ENCODE data around the gene ASTN1. TPM values are rescaled to one million over a fixed set of nuclear protein-coding genes. Genes with fewer than 3 reads are reported as not detected.
"Not testable (repeated sequence)": the region's sequence is repeated elsewhere in the genome, so short reads cannot be mapped to it uniquely, and the experiment has no call there.

Gene ASTN1
- total RNA-seq, 1 donor from 2014 or later, result 0.22 TPM

- intact Hi-C loops (cut with micrococcal nuclease), result no loop called here
- ATAC-seq, result no peak
Measured at GRCh38 chr1:177122461-177123251, 41.9 kb downstream of the ASTN1 start.

DNA sequence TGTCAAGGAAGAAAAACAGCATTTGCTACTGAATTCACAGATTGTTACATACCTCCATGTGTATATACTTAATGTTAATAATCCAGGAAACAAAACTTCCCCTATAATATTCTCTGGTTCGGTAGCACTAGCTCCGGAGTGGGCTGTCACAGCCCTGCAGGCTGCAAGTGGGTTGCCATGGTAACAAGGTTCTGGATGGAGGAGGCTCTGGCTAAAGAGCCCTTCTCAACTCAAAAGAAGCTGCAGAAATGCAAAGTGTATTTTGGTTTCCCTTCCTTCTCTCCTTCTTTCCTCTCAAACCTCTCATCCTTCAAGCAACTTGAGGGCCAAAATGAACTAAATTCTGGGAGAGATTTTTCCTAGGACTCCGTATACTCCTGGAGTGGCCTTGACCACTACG lies 45.2 kb downstream of the ASTN1 start:
- intact Hi-C loops (cut with micrococcal nuclease), result no loop called here
- DNase-seq, result no peak
- no peak for ATAC-seq

More at GRCh38 chr1:177122461-177123251, 41.9 kb downstream of the ASTN1 start:
- DNase-seq, result no peak

DNA sequence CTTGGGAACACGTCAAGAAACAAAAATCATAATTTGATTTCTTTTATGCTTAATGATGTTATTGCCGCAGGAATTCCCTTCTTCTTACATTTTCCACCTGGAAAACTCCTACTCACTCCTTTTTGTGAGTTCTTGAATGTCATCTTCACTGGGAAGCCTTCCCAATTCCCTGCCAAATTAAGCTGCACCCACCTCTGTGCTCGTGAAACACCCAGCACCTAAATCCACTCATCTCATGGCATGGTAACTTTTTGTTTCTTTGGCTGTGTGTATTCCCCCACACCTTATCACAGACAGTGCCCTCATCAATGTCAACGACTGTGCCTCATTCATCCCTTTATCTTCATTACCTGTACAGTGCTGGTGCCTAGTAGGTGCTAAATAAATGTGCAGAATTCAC lies 45.6 kb downstream of the ASTN1 start:
- intact Hi-C loops (cut with micrococcal nuclease), result no loop called here
- no peak for DNase-seq
- no peak for ATAC-seq

DNA sequence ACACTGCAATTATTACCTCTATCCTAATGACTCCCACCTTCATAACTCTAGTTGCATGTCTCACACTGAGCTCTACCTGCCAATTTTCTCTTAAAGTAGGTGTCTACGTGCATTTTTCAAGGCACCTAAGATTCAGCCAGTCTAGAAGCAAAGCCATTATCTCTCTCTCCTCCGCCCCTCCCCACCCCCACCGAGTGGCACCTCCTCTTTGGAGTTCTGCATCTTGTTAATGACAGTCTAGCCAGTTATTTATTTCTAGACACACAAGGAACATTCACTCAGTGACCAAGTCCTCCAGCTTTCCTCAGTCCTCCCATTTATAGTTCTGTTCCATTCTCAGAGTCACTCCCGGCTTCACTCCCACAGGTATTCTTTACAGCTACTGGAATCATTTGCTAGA lies 47.6 kb downstream of the ASTN1 start:
- ATAC-seq (no peak), DNase-seq (no peak)
- intact Hi-C loops (cut with micrococcal nuclease), result no loop called here

- DNase-seq (no peak), ATAC-seq (no peak)
- intact Hi-C loops (cut with micrococcal nuclease), result no loop called here
Measured at GRCh38 chr1:177106614-177107365, 57.7 kb downstream of the ASTN1 start.

DNA sequence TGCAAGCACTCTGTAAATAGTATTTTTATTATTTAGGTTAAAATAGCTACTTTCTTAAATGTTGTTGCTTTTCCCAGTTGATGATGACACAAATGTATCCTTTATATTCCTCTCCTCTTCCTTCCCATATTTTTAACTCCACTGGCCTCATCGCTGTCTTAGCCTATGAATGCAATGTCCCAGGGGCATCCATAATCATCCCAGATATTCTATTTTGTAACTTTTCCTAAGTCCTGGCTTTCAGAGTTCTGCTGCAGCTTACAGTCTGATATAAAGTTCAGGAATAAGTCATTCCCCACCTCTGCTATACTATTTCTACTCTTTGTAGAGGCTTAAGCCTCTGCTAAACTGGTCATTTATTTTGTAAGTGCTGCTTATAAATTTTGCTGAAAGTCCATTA lies 58.3 kb downstream of the ASTN1 start:
- intact Hi-C loops (cut with micrococcal nuclease), result no loop called here
- ATAC-seq (no peak), DNase-seq (no peak)

- DNase-seq, result no peak
- ATAC-seq, result no peak
- intact Hi-C loops (cut with micrococcal nuclease), result no loop called here
Measured at GRCh38 chr1:177103005-177103852, 61.3 kb downstream of the ASTN1 start.

DNA sequence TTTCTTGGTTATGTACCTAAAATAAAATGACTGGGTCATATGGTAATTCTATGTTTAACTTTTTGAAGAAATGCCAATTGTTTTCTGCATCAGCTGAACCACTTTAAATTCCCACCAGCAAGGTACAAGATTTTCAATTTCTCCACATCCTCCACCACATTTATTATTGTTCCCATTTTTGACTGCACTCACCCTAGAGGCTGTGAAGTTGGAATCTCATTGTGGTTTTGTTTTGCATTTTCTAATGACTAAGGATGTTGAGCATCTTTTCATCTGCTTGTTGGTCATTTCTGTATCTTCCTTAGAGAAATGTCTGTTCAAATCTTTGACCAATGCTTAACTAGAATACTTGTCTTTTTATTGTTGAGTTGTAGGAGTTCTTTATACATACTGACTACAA lies 72.5 kb downstream of the ASTN1 start:
- intact Hi-C loops (cut with micrococcal nuclease), result no loop called here
- ATAC-seq, result no peak

DNA sequence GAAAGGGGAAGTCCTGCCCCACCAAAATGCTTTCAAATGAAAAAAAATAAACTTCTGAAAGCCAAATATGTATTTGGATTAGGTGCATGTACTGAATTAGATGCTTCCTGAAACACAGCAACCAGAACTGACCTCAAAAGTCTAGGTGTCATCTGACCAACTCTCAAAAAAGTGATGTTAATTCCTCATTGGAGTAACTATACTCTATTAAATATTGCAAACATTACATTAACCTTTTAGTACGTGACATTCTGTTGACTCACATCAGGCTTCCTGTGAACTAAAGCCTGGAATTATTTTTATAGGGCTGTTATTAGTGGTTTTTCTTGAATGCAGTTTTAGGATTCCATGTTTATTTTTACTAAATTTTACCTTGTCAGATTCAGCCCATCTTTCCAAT lies 73.5 kb downstream of the ASTN1 start:
- intact Hi-C loops (cut with micrococcal nuclease), result no loop called here
- DNase-seq, result no peak
- no peak for ATAC-seq

More for the DNA sequence above, 72.5 kb downstream of the ASTN1 start:
- DNase-seq, result no peak

GRCh38 chr1:177088966-177089365 lies 75.5 kb downstream of the ASTN1 start:
- DNase-seq (no peak), ATAC-seq (no peak)
- intact Hi-C loops (cut with micrococcal nuclease), result no loop called here

- ATAC-seq (no peak), DNase-seq (no peak)
- intact Hi-C loops (cut with micrococcal nuclease), result no loop called here
Measured at GRCh38 chr1:177082855-177083693, 81.4 kb downstream of the ASTN1 start.

GRCh38 chr1:177080564-177080963 lies 83.9 kb downstream of the ASTN1 start:
- DNase-seq (no peak), ATAC-seq (no peak)
- intact Hi-C loops (cut with micrococcal nuclease), result no loop called here

DNA sequence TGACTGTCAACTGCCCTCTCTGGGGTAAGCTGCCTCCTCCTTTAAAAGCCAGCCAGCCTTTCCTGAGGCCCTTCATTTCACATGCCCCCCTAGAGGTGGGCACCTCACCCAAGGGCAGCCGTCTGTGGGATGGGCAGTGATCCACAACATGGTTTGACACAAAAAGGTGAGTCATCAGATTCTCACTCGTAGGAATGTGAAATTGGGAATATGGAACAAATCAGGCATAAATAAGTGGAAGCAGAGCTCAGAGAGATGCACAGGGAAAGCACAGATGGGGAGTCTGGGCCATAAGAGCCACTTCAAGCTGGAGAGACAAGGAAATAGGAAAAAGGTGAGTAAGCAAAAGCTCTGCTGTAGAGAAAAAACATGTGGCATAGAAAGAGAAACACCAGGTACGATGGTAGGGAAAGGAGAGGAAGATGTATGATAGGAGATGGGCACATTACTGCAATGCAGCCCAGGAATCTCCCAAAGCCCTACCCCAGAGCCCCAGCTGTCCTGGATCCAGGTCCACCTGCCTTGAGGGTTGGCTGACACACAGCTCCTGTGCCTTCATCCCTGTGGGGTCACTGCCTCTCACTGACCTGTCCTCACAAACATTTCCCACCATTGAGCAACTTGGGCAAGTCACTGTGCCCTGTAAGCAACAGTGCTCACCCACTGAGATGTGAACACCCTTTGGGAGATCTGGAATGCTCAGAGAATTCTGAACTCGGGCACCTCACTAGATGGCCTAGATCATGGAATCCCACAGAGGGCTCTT lies 86.6 kb downstream of the ASTN1 start:
- DNase-seq (no peak), ATAC-seq (no peak)
- intact Hi-C loops (cut with micrococcal nuclease), result no loop called here

GRCh38 chr1:177077006-177077405 lies 87.5 kb downstream of the ASTN1 start:
- no peak for ATAC-seq
- DNase-seq, result no peak
- intact Hi-C loops (cut with micrococcal nuclease), result no loop called here

DNA sequence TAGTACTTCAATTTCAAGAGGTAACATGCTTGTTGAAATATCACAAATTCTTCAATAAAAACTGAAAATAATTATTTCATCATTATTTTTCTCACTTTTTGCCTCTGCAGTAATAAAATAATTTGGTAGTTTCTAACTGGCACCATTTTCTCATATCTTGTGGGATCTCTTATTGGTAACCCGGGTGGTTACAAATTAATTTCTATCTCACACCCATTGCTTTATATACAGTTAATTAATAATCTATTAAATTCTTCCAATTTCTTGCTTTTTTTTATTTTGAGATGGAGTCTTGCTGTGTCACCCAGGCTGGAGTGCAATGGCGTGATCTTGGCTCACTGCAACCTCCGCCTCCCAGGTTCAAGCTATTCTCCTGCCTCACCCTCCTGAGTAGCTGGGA lies 89.7 kb downstream of the ASTN1 start:
- intact Hi-C loops (cut with micrococcal nuclease); DNase-seq; ATAC-seq: not testable (repeated sequence)

DNA sequence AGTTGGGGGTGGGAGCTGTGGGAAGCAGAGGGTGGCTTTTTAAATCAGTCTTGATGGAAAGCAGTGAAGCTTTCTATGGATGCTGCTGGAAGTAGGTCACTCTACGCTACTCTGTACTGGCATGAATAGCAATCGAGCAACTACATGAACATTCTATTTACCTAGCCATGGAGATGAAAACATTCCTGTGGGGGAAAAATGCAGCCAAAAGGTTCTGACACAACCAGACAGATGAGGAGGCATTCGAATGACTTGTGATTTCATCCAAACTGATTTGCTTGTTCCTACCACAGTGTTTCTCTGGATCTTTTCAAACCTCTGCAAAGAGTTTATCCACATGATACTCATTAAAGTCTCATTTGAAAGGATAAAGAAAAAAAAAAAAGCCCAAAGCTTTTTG lies 95.0 kb downstream of the ASTN1 start:
- intact Hi-C loops (cut with micrococcal nuclease), result no loop called here
- ATAC-seq, result no peak
- no peak for DNase-seq

- intact Hi-C loops (cut with micrococcal nuclease), result no loop called here
- ATAC-seq (no peak), DNase-seq (no peak)
Measured at GRCh38 chr1:177067752-177068410, 96.6 kb downstream of the ASTN1 start.

- intact Hi-C loops (cut with micrococcal nuclease), result no loop called here
- no peak for ATAC-seq
Measured at GRCh38 chr1:177065430-177065829, 99.1 kb downstream of the ASTN1 start.

More at GRCh38 chr1:177065430-177065829, 99.1 kb downstream of the ASTN1 start:
- DNase-seq, result no peak
